GM08714 (cell line): ENCODE results near the gene PODXL.

Experiments used
- H3K4me3 ChIP-seq: fragments of 200-500 bp; sonication (Bioruptor generic); 2 replicates; pipeline ENCODE4 v1.5.1; 2014; ENCODE audit warnings: mild to moderate bottlenecking, low read length, inconsistent platforms
- ZNF274 ChIP-seq: IDR thresholded peaks from 2 replicates; pipeline ENCODE4 v1.6.1; 2012; ENCODE audit warnings: mild to moderate bottlenecking, low read depth, low read length

Gene PODXL

DNA sequence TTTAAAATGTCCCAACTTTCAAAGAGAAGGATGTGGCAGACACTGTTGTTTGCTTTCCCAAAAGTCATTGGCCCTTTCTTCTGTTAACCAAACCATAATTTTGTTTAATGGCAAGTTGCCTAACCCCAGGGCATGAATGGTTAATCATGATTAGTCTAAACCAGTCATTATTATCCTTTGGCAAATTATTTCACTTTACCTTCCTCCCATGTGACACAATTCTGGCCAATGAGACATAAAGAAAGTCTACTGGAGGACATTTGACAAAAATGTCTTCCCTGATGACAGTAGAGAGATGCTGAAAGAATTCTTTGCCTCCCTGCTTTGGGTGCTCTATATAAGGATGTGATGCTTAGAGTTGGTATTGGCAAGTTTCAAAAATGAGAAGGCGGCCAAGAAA, 101.9 kb downstream of the PODXL start:
- no peak overlapping the region; the same call in 1 of the 2 replicates for H3K4me3 ChIP-seq
- no peak for TF ChIP-seq ZNF274
